ENCODE results near the gene PIK3R3.

PIK3R3 gene

GRCh38 chr1:46132529-46133180 lies at the start of gene PIK3R3:
Gene PIK3R3 (minus strand): TSS chr1:46132629. CDS start chr1:46131952, 677 bp downstream.
- peaks cover 8% of the 10 kb centered on the region for H3K4me1 ChIP-seq
- H3K36me3 ChIP-seq (replicated peaks), result no peaks in the 10 kb centered on the region
- in situ Hi-C loops (cut with MboI; ENCODE audit: low sequenced_read_pairs), result no loop called here
- no peaks in the 10 kb centered on the region for H3K9me3 ChIP-seq
- peak within 1 kb of the TSS; percentile 65 for H3K4me3 ChIP-seq
- H3K27me3 ChIP-seq (ENCODE audit: low read depth), result no peaks in the 10 kb centered on the region
- peak; percentile 99 for DNase-seq (ENCODE audit: low spot score in 2 of 2)

GRCh38 chr1:46181343-46182260 lies 49.2 kb upstream of the PIK3R3 start:
- no peaks in the 10 kb centered on the region for H3K4me1 ChIP-seq
- in situ Hi-C loops (cut with MboI; ENCODE audit: low sequenced_read_pairs), result no loop called here
- DNase-seq (ENCODE audit: low spot score in 2 of 2), result no peak

GRCh38 chr1:46180082-46180616 lies 47.7 kb upstream of the PIK3R3 start:
- DNase-seq (ENCODE audit: low spot score in 2 of 2), result no peak
- Histone ChIP-seq H3K4me1 (no peaks in the 10 kb centered on the region), H3K27me3 (ENCODE audit: low read depth) (no peaks in the 10 kb centered on the region), H3K36me3 (replicated peaks) (no peaks in the 10 kb centered on the region), H3K9me3 (no peaks in the 10 kb centered on the region), H3K4me3 (no peak overlapping the region)
- in situ Hi-C loops (cut with MboI; ENCODE audit: low sequenced_read_pairs), result no loop called here

More at GRCh38 chr1:46181343-46182260, 49.2 kb upstream of the PIK3R3 start:
- H3K9me3 ChIP-seq, result no peaks in the 10 kb centered on the region
- H3K27me3 ChIP-seq (ENCODE audit: low read depth), result no peaks in the 10 kb centered on the region
- H3K4me3 ChIP-seq, result no peak overlapping the region
- H3K36me3 ChIP-seq (replicated peaks), result no peaks in the 10 kb centered on the region

- in situ Hi-C loops (cut with MboI; ENCODE audit: low sequenced_read_pairs), result loop anchor here (5.0 kb wide), 1 partner anchor 142 kb away; no protein-coding TSS in a partner anchor
- Histone ChIP-seq H3K4me1 (no peaks in the 10 kb centered on the region), H3K36me3 (replicated peaks) (no peaks in the 10 kb centered on the region), H3K9me3 (no peaks in the 10 kb centered on the region), H3K4me3 (no peak overlapping the region), H3K27me3 (ENCODE audit: low read depth) (no peaks in the 10 kb centered on the region)
- peak; percentile 85 to 90 for DNase-seq (ENCODE audit: low spot score in 2 of 2)
These were observed 47.0 kb upstream of the PIK3R3 start for GRCh38 chr1:46179138-46180081.

- H3K4me3 ChIP-seq, result no peak within 1 kb of the TSS
- H3K4me1 ChIP-seq, result no peaks in the 10 kb centered on the region
- no peaks in the 10 kb centered on the region for H3K36me3 ChIP-seq (replicated peaks)
- in situ Hi-C loops (cut with MboI; ENCODE audit: low sequenced_read_pairs), result loop anchor here (5.0 kb wide), 1 partner anchor 139 kb away; no protein-coding TSS in a partner anchor
- no peak for DNase-seq (ENCODE audit: low spot score in 2 of 2)
- H3K27me3 ChIP-seq (ENCODE audit: low read depth), result no peaks in the 10 kb centered on the region; the same call in 1 of the 2 replicates
- no peaks in the 10 kb centered on the region for H3K9me3 ChIP-seq
These were observed 43.9 kb upstream of the PIK3R3 start, which contains the start of gene P3R3URF for GRCh38 chr1:46176211-46176865. Gene P3R3URF (minus strand): TSS chr1:46176488. CDS start chr1:46176471, 17 bp downstream.

GRCh38 chr1:46175243-46175642 lies 42.8 kb upstream of the PIK3R3 start:
- no peak for DNase-seq (ENCODE audit: low spot score in 2 of 2)
- in situ Hi-C loops (cut with MboI; ENCODE audit: low sequenced_read_pairs), result loop anchor here (5.0 kb wide), 1 partner anchor 138 kb away; no protein-coding TSS in a partner anchor
- Histone ChIP-seq H3K9me3 (no peaks in the 10 kb centered on the region), H3K4me1 (no peaks in the 10 kb centered on the region), H3K27me3 (ENCODE audit: low read depth) (no peaks in the 10 kb centered on the region; the same call in none of the 2 replicates), H3K4me3 (no peak overlapping the region), H3K36me3 (replicated peaks) (no peaks in the 10 kb centered on the region)

- in situ Hi-C loops (cut with MboI; ENCODE audit: low sequenced_read_pairs), result loop anchor here (5.0 kb wide), 1 partner anchor 137 kb away; no protein-coding TSS in a partner anchor
These were observed 42.2 kb upstream of the PIK3R3 start, which contains the start of gene TSPAN1 for GRCh38 chr1:46174448-46175231. Gene TSPAN1 (plus strand): TSS chr1:46175087. CDS start chr1:46181108, 6,021 bp downstream.

GRCh38 chr1:46173361-46173856 lies 41.0 kb upstream of the PIK3R3 start:
- DNase-seq (ENCODE audit: low spot score in 2 of 2), result no peak
- in situ Hi-C loops (cut with MboI; ENCODE audit: low sequenced_read_pairs), result no loop called here
- no peak overlapping the region for H3K4me3 ChIP-seq
- no peaks in the 10 kb centered on the region for H3K9me3 ChIP-seq
- H3K36me3 ChIP-seq (replicated peaks), result no peaks in the 10 kb centered on the region
- H3K4me1 ChIP-seq, result no peaks in the 10 kb centered on the region
- peaks cover 4% of the 10 kb centered on the region for H3K27me3 ChIP-seq (ENCODE audit: low read depth)

More at GRCh38 chr1:46174448-46175231, 42.2 kb upstream of the PIK3R3 start, which contains the start of gene TSPAN1:
- H3K27me3 ChIP-seq (ENCODE audit: low read depth), result peaks cover 4% of the 10 kb centered on the region
- H3K4me1 ChIP-seq, result no peaks in the 10 kb centered on the region
- H3K4me3 ChIP-seq, result no peak within 1 kb of the TSS
- DNase-seq (ENCODE audit: low spot score in 2 of 2), result no peak
- H3K36me3 ChIP-seq (replicated peaks), result no peaks in the 10 kb centered on the region
- no peaks in the 10 kb centered on the region for H3K9me3 ChIP-seq

- Histone ChIP-seq H3K4me1 (no peaks in the 10 kb centered on the region), H3K4me3 (no peak overlapping the region), H3K27me3 (ENCODE audit: low read depth) (peaks cover 4% of the 10 kb centered on the region), H3K9me3 (no peaks in the 10 kb centered on the region), H3K36me3 (replicated peaks) (no peaks in the 10 kb centered on the region)
- in situ Hi-C loops (cut with MboI; ENCODE audit: low sequenced_read_pairs), result no loop called here
- no peak for DNase-seq (ENCODE audit: low spot score in 2 of 2)
These were observed 39.9 kb upstream of the PIK3R3 start for GRCh38 chr1:46172321-46172720.

- Histone ChIP-seq H3K27me3 (ENCODE audit: low read depth) (peaks cover 4% of the 10 kb centered on the region), H3K36me3 (replicated peaks) (no peaks in the 10 kb centered on the region), H3K4me3 (no peak overlapping the region), H3K9me3 (no peaks in the 10 kb centered on the region), H3K4me1 (no peaks in the 10 kb centered on the region)
- in situ Hi-C loops (cut with MboI; ENCODE audit: low sequenced_read_pairs), result no loop called here
- DNase-seq (ENCODE audit: low spot score in 2 of 2), result no peak
These were observed 39.4 kb upstream of the PIK3R3 start for GRCh38 chr1:46171871-46172270.

GRCh38 chr1:46171351-46171750 lies 38.9 kb upstream of the PIK3R3 start:
- Histone ChIP-seq H3K4me1 (no peaks in the 10 kb centered on the region), H3K36me3 (replicated peaks) (no peaks in the 10 kb centered on the region), H3K27me3 (ENCODE audit: low read depth) (peaks cover 4% of the 10 kb centered on the region), H3K4me3 (no peak overlapping the region), H3K9me3 (no peaks in the 10 kb centered on the region)
- in situ Hi-C loops (cut with MboI; ENCODE audit: low sequenced_read_pairs), result no loop called here
- no peak for DNase-seq (ENCODE audit: low spot score in 2 of 2)

Measured in HAP-1 (cell line).